IMR-90 (cell line): ENCODE data around the gene NPHP4. TPM values are rescaled to one million over a fixed set of nuclear protein-coding genes. Genes with fewer than 3 reads are reported as not detected.

Experiments
- ATAC-seq: fragments of 200-7000 bp; cut with Tn5 transposase; 2 replicates; pipeline ENCODE4 v1.9.1; 2020; ENCODE audit warnings: low read depth, mild to moderate bottlenecking, moderate library complexity
- BruUV-seq: library from RNA; stranded (reverse); fragments of 400-500 nt; replicated peaks from 2 replicates; lab custom pipeline; 2021; lab: Mats Ljungman, UMichigan
- CTCF ChIA-PET: fragments of 300-600 bp; formaldehyde crosslinking; extraction: SDS; loops from one replicate; lab custom pipeline; 2021; ENCODE audit warnings: antibody characterized with exemption; lab: Yijun Ruan, JAX
- POLR2A ChIA-PET: fragments of 300-600 bp; sonication (Branson Sonifier 250); formaldehyde crosslinking; loops from one replicate; lab custom pipeline; 2022; ENCODE audit warnings: antibody characterized with exemption; ENCODE audit not compliant: unreplicated experiment; lab: Charles Lee
- DNase-seq: peaks from one replicate; pipeline ENCODE4 v3.0.0; 2013
- H2AFZ ChIP-seq: replicated peaks from 2 replicates; pipeline ENCODE3; 2013; ENCODE audit warnings: low read length, mild to moderate bottlenecking; ENCODE audit not compliant: poor library complexity
- H2AK5ac ChIP-seq: 2 replicates; pipeline ENCODE4 v1.6.1; 2013; ENCODE audit warnings: low read depth, low read length, inconsistent platforms
- H2AK9ac ChIP-seq: replicated peaks from 2 replicates; pipeline ENCODE3; 2013; ENCODE audit warnings: mild to moderate bottlenecking, low read depth, low read length, moderate library complexity; ENCODE audit not compliant: poor library complexity
- H2BK120ac ChIP-seq: 2 replicates; pipeline ENCODE4 v1.6.1; 2013; ENCODE audit warnings: low read depth, low read length, inconsistent platforms
- H2BK15ac ChIP-seq: 3 replicates; pipeline ENCODE4 v1.6.1; 2013; ENCODE audit warnings: low read depth, low read length, inconsistent platforms
- H2BK20ac ChIP-seq: 2 replicates; pipeline ENCODE4 v1.6.1; 2013; ENCODE audit warnings: low read depth, mild to moderate bottlenecking, inconsistent platforms, low read length, moderate library complexity
- H2BK5ac ChIP-seq: 2 replicates; pipeline ENCODE4 v1.6.1; 2013; ENCODE audit warnings: mild to moderate bottlenecking, low read depth, low read length, inconsistent platforms; ENCODE audit not compliant: poor library complexity, severe bottlenecking
- H3K14ac ChIP-seq: replicated peaks from 2 replicates; pipeline ENCODE4 v1.6.1; 2013; ENCODE audit warnings: low read depth, low read length, inconsistent platforms
- H3K18ac ChIP-seq: 2 replicates; pipeline ENCODE4 v1.6.1; 2013; ENCODE audit warnings: low read depth, low read length, control low read depth
- H3K23ac ChIP-seq: 2 replicates; pipeline ENCODE4 v1.6.1; 2013; ENCODE audit warnings: low read depth, low read length, inconsistent platforms
- H3K27ac ChIP-seq: 2 replicates; pipeline ENCODE4 v1.5.1; 2013; ENCODE audit warnings: mild to moderate bottlenecking, control low read depth, low read length; ENCODE audit not compliant: insufficient read depth
- H3K27me3 ChIP-seq: 2 replicates; pipeline ENCODE4 v1.6.1; 2013; ENCODE audit warnings: low read length; ENCODE audit not compliant: control insufficient read depth, insufficient read depth
- H3K36me3 ChIP-seq: 2 replicates; pipeline ENCODE4 v1.6.1; 2013; ENCODE audit warnings: low read length, mixed read lengths; ENCODE audit not compliant: control insufficient read depth, insufficient read depth
- H3K4ac ChIP-seq: 2 replicates; pipeline ENCODE4 v1.6.1; 2013; ENCODE audit warnings: low read depth, low read length, inconsistent platforms
- H3K4me1 ChIP-seq: 2 replicates; pipeline ENCODE4 v1.6.1; 2013; ENCODE audit warnings: low read length, mixed read lengths; ENCODE audit not compliant: control insufficient read depth, insufficient read depth
- H3K4me2 ChIP-seq: 2 replicates; pipeline ENCODE4 v1.6.1; 2013; ENCODE audit warnings: low read depth, mild to moderate bottlenecking, control low read depth, low read length, moderate library complexity
- H3K4me3 ChIP-seq: 2 replicates; pipeline ENCODE4 v1.5.1; 2013; ENCODE audit warnings: low read depth, mild to moderate bottlenecking, control low read depth, low read length, moderate library complexity; ENCODE audit not compliant: insufficient read depth
- H3K56ac ChIP-seq: 2 replicates; pipeline ENCODE4 v1.6.1; 2013; ENCODE audit warnings: low read length, inconsistent platforms; ENCODE audit not compliant: insufficient read depth; ENCODE audit errors: extremely low read depth
- H3K79me1 ChIP-seq, 2 experiments: 2 replicates each; pipeline ENCODE4 v1.6.1; 2013; ENCODE audit warnings: low read length in 2 of 2, inconsistent platforms in 1 of 2, low read depth in 1 of 2
- H3K9ac ChIP-seq: 2 replicates; pipeline ENCODE4 v1.6.1; 2013; ENCODE audit warnings: low read depth, low read length, control low read depth
- H3K9me1 ChIP-seq: 2 replicates; pipeline ENCODE4 v1.6.1; 2013; ENCODE audit warnings: low read length, inconsistent platforms; ENCODE audit not compliant: insufficient read depth
- H3K9me3 ChIP-seq: 2 replicates; pipeline ENCODE4 v1.6.1; 2013; ENCODE audit warnings: low read length; ENCODE audit not compliant: control insufficient read depth, insufficient read depth
- H4K20me1 ChIP-seq: 2 replicates; pipeline ENCODE4 v1.6.1; 2013; ENCODE audit warnings: low read length, inconsistent platforms; ENCODE audit not compliant: insufficient read depth
- H4K5ac ChIP-seq: 2 replicates; pipeline ENCODE4 v1.6.1; 2013; ENCODE audit warnings: mild to moderate bottlenecking, low read depth, low read length, control low read depth
- H4K8ac ChIP-seq, 2 experiments: 2 replicates each; pipeline ENCODE4 v1.6.1; 2013; ENCODE audit warnings: low read depth in 2 of 2, low read length in 2 of 2, control low read depth in 1 of 2, inconsistent platforms in 1 of 2
- H4K91ac ChIP-seq: 2 replicates; pipeline ENCODE4 v1.6.1; 2013; ENCODE audit warnings: low read depth, low read length, inconsistent platforms; ENCODE audit not compliant: insufficient read depth
- BHLHE40 ChIP-seq: fragments of 150-350 bp; IDR thresholded peaks from 2 replicates; pipeline ENCODE4 v1.6.1; 2016; ENCODE audit warnings: mild to moderate bottlenecking, low read depth, low read length
- CEBPB ChIP-seq: IDR thresholded peaks from 2 replicates; pipeline ENCODE4 v1.6.1; 2012; ENCODE audit warnings: low read depth, low read length, improper control_type of control experiment
- CHD1 ChIP-seq: IDR thresholded peaks from 2 replicates; pipeline ENCODE4 v1.6.1; 2012; ENCODE audit warnings: low read depth, low read length, improper control_type of control experiment
- CTCF ChIP-seq: conservative IDR thresholded peaks from 2 replicates; pipeline ENCODE4 v1.5.1; 2012; ENCODE audit warnings: mild to moderate bottlenecking, low read depth, low read length, improper control_type of control experiment
- ELK1 ChIP-seq: fragments of 150-350 bp; IDR thresholded peaks from 2 replicates; pipeline ENCODE4 v1.6.1; 2016; ENCODE audit warnings: low read depth, mild to moderate bottlenecking, low read length, moderate library complexity, borderline replicate concordance
- FOS ChIP-seq: fragments of 150-350 bp; IDR thresholded peaks from 2 replicates; pipeline ENCODE4 v1.6.1; 2016; ENCODE audit warnings: low read depth, low read length
- MAFK ChIP-seq: IDR thresholded peaks from 2 replicates; pipeline ENCODE4 v1.6.1; 2012; ENCODE audit warnings: low read depth, low read length, improper control_type of control experiment
- MAZ ChIP-seq: IDR thresholded peaks from 2 replicates; pipeline ENCODE4 v1.6.1; 2012; ENCODE audit warnings: low read depth, mild to moderate bottlenecking, low read length, improper control_type of control experiment, moderate library complexity, borderline replicate concordance
- MXI1 ChIP-seq: IDR thresholded peaks from 2 replicates; pipeline ENCODE4 v1.6.1; 2012; ENCODE audit warnings: low read depth, mild to moderate bottlenecking, low read length, moderate library complexity, borderline replicate concordance
- NFE2L2 ChIP-seq: fragments of 150-350 bp; IDR thresholded peaks from 2 replicates; pipeline ENCODE4 v1.6.1; 2016; ENCODE audit warnings: low read depth, mild to moderate bottlenecking, low read length
- POLR2A ChIP-seq: IDR thresholded peaks from 2 replicates; pipeline ENCODE4 v1.6.1; 2012; ENCODE audit warnings: mild to moderate bottlenecking, low read depth, low read length
- RAD21 ChIP-seq: IDR thresholded peaks from 2 replicates; pipeline ENCODE4 v1.6.1; 2012; ENCODE audit warnings: low read length, improper control_type of control experiment
- RCOR1 ChIP-seq: IDR thresholded peaks from 2 replicates; pipeline ENCODE4 v1.6.1; 2012; ENCODE audit warnings: mild to moderate bottlenecking, low read length, improper control_type of control experiment; ENCODE audit not compliant: insufficient replicate concordance
- RFX5 ChIP-seq: IDR thresholded peaks from 2 replicates; pipeline ENCODE4 v1.8.0; 2012; ENCODE audit warnings: low read depth, mild to moderate bottlenecking, low read length, moderate library complexity
- SMC3 ChIP-seq: fragments of 150-350 bp; IDR thresholded peaks from 2 replicates; pipeline ENCODE4 v1.6.1; 2016; ENCODE audit warnings: low read depth, mild to moderate bottlenecking, antibody characterized with exemption, low read length, moderate library complexity
- USF2 ChIP-seq: fragments of 150-350 bp; IDR thresholded peaks from 2 replicates; pipeline ENCODE4 v1.6.1; 2017; ENCODE audit warnings: mild to moderate bottlenecking, antibody characterized with exemption, low read length, low read depth
- WGBS, 2 experiments: methylation state at CpG; one replicate each; pipeline versions ENCODE4 v1.1.5 to v1.1.7; 2013; ENCODE audit warnings: missing lambda C conversion rate in 2 of 2; ENCODE audit not compliant: insufficient read length in 1 of 2; ENCODE audit errors: extremely low coverage in 2 of 2; 5-methylcytosine and 5-hydroxymethylcytosine counted together
- dilution Hi-C: fragments of 300-500 bp; cut with HindIII; formaldehyde crosslinking; loops from one replicate; pipeline ENCODE4 v1.14.3; 2018; ENCODE audit warnings: low sequenced_read_pairs; ENCODE audit not compliant: unreplicated experiment
- in situ Hi-C: fragments of 300-500 bp; cut with MboI; formaldehyde crosslinking; loops from 3 replicates; pipeline ENCODE4 v1.14.3; 2019; ENCODE audit warnings: low sequenced_read_pairs, inconsistent platforms, mixed read lengths
- intact Hi-C: fragments of 100-400 bp; cut with micrococcal nuclease; formaldehyde crosslinking; loops from 2 replicates; pipeline ENCODE4 v1.10.0; 2022
- polyA plus RNA-seq, 3 experiments: library from polyadenylated mRNA; depleted of rRNA; stranded (reverse); fragments of >200 nt; gene quantifications; 2 replicates each; pipeline ENCODE4 v1.2.3, GENCODE V29; 2012; ENCODE audit warnings: low replicate concordance in 1 of 3
- total RNA-seq: library from RNA; depleted of rRNA; stranded (reverse); fragments of >200 nt; gene quantifications from 2 replicates; pipeline ENCODE4 v1.2.3, GENCODE V29; 2012

Gene NPHP4
- total and polyA plus RNA-seq, 2 of the 4 experiments (the other 2 are of a cell fraction), result 2.0 to 5.5 TPM

- no peak overlapping the region for H2AFZ ChIP-seq
- no peak overlapping the region for H3K9ac ChIP-seq
- intact Hi-C loops, result no loop called here
- no peak for ATAC-seq
- dilution Hi-C loops, result no loop called here
- H3K23ac ChIP-seq, result no peak overlapping the region
- ChIA-PET CTCF (no interaction called here), POLR2A (no interaction called here)
- H3K27me3 ChIP-seq, result no peaks in the 10 kb centered on the region
- no peak overlapping the region for H4K91ac ChIP-seq
- BruUV-seq, result no TSS peak
- H4K20me1 ChIP-seq, result no peaks in the 10 kb centered on the region
- H3K4ac ChIP-seq, result no peak overlapping the region
- no peak overlapping the region for H4K8ac ChIP-seq
- H3K9me3 ChIP-seq, result no peaks in the 10 kb centered on the region
- no peak overlapping the region for H3K27ac ChIP-seq
- 100% methylated on average over 6 of the region's 11 CpGs; no CpG with 5 or more reads in 1 of the 2 experiments for WGBS, 2 experiments
- H3K9me1 ChIP-seq, result peaks cover 6% of the 10 kb centered on the region
- H3K36me3 ChIP-seq, result no peaks in the 10 kb centered on the region
- H2AK9ac ChIP-seq, result no peak overlapping the region
- H3K18ac ChIP-seq, result no peak overlapping the region
- H3K14ac ChIP-seq, result no peak overlapping the region
- no peak overlapping the region for H2BK120ac ChIP-seq
- H3K4me1 ChIP-seq, result peaks cover 1% of the 10 kb centered on the region
- H3K4me2 ChIP-seq, result no peak overlapping the region
- H2BK15ac ChIP-seq, result no peak overlapping the region
- H2AK5ac ChIP-seq, result no peak overlapping the region
- H3K4me3 ChIP-seq, result no peak overlapping the region
- H3K56ac ChIP-seq, result no peak overlapping the region
- no peak overlapping the region for H4K5ac ChIP-seq
- no peak for DNase-seq
- peaks cover 3 to 5% of the 10 kb centered on the region in 2 experiments; a peak in 2 of 4 replicates for H3K79me1 ChIP-seq
- in situ Hi-C loops, result no loop called here
- TF ChIP-seq SMC3 (no peak), MAZ (no peak), CEBPB (no peak), POLR2A (no peak), BHLHE40 (no peak), ELK1 (no peak), CTCF (no peak), CHD1 (no peak), MAFK (no peak), FOS (no peak), NFE2L2 (no peak), RCOR1 (no peak), RAD21 (no peak), MXI1 (no peak), USF2 (no peak), RFX5 (no peak)
- H2BK20ac ChIP-seq, result no peak overlapping the region
- H2BK5ac ChIP-seq, result no peak overlapping the region
Observed at GRCh38 chr1:5985250-5985649, 7.0 kb downstream of the NPHP4 start.
